H1 (cell line): Measurements from ENCODE around the gene DISP3. TPM values are rescaled to one million over a fixed set of nuclear protein-coding genes. Genes with fewer than 3 reads are reported as not detected.

Experiments used
- EZH2 ChIP-seq: fragments of 200-600 bp; sonication (generic); IDR thresholded peaks from 2 replicates; pipeline ENCODE4 v1.7.1; 2012; ENCODE audit warnings: low read depth, mild to moderate bottlenecking, moderate library complexity, low read length, inconsistent platforms; ENCODE audit not compliant: severe bottlenecking
- KDM1A ChIP-seq: fragments of 200-600, 300-600 bp; sonication (generic); IDR thresholded peaks from 2 replicates; pipeline ENCODE4 v1.7.1; 2016; ENCODE audit warnings: mild to moderate bottlenecking, low read length, borderline replicate concordance
- TCF12 ChIP-seq: IDR thresholded peaks from 2 replicates; pipeline ENCODE4 v1.6.1; 2011; ENCODE audit warnings: low read depth, mild to moderate bottlenecking, low read length
- TEAD4 ChIP-seq: IDR thresholded peaks from 2 replicates; pipeline ENCODE4 v1.6.1; 2012; ENCODE audit warnings: low read depth, low read length, inconsistent platforms, mixed read lengths
- YY1 ChIP-seq: IDR thresholded peaks from 2 replicates; pipeline ENCODE4 v1.6.1; 2011; ENCODE audit warnings: low read depth, mild to moderate bottlenecking, low read length
- polyA plus RNA-seq, 7 experiments: library from polyadenylated mRNA; depleted of rRNA in 3 of 7; stranded (reverse) in 5 of 7; unstranded in 2 of 7; fragments of >200 nt in 5 of 7; fragments of 200-250 nt in 2 of 7; gene quantifications; 1 replicate in 5 of 7; 2 replicates in 1 of 7; 4 replicates in 1 of 7; pipeline versions ENCODE4 v1.2.1 to v1.2.3, GENCODE V29; 2011 to 2013; ENCODE audit warnings: missing spikeins in 2 of 7, mixed read lengths in 2 of 7
- total RNA-seq: library from RNA; stranded (reverse); fragmentation: NEBNext Ultra II Directional; extraction: Animal tissue kit (Norgen Biotek cat#: 25700); gene quantifications from 2 replicates; pipeline ENCODE4 v1.2.1, GENCODE V29; 2021

Gene DISP3
- total and polyA plus RNA-seq, 2 of the 8 experiments (the other 6 are each of a cell fraction or from before 2014, with no cell fraction given), result 3.4 to 4.6 TPM

- TF ChIP-seq EZH2, result no peak
- no peak for TF ChIP-seq TCF12
- no peak for TF ChIP-seq TEAD4
- no peak for TF ChIP-seq YY1
- TF ChIP-seq KDM1A, result no peak
- TF ChIP-seq, all 59 proteins: peak for 0
Measured at GRCh38 chr1:11484321-11484655, 5.3 kb downstream of the DISP3 start (continued).
